Activated CD8-positive, alpha-beta memory T cell treated with anti-CD3 and anti-CD28 coated beads for 4 hours (primary cell): ENCODE measurements around the gene MEIS1.

Experiments
- DNase-seq, 2 donors: peaks; one replicate each; pipeline ENCODE4 v3.0.0-alpha.2; 2020; ENCODE audit warnings: low read depth in 2 of 2

MEIS1 gene

DNA sequence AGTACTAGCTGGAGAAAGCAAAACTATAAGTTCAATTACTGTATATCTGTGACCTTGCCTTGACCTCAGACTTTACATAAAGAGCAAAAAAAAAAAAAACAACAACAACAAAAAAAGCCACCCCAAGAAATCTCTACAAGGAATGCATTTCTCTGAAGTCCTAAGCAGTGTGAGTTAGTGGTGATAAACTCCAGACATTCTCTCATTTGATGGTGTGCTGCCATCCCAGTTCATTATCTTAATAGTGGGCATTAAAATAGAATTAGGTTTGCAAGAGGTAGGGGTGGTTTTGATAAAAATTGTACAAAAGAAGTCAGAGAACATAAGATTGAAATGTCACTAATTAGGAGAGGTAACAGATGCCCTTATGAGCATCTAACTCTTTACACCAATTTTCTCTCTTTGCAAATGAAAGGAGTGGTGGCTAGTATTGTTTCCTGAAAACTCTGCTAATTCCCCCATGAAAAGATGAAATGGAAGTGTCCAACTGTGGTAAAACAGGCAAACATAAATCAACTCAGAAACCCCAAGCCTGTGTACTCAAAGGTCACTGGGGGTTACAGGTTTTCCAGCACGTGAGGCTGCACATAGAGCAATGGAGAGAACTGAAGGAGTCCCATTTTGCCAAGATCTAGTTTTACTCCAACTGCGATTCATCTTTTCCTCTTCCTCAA, 131.9 kb downstream of the MEIS1 start:
- DNase-seq, result no peak

GRCh38 chr2:66567729-66568128, 132.8 kb downstream of the MEIS1 start:
- DNase-seq, result no peak

DNA sequence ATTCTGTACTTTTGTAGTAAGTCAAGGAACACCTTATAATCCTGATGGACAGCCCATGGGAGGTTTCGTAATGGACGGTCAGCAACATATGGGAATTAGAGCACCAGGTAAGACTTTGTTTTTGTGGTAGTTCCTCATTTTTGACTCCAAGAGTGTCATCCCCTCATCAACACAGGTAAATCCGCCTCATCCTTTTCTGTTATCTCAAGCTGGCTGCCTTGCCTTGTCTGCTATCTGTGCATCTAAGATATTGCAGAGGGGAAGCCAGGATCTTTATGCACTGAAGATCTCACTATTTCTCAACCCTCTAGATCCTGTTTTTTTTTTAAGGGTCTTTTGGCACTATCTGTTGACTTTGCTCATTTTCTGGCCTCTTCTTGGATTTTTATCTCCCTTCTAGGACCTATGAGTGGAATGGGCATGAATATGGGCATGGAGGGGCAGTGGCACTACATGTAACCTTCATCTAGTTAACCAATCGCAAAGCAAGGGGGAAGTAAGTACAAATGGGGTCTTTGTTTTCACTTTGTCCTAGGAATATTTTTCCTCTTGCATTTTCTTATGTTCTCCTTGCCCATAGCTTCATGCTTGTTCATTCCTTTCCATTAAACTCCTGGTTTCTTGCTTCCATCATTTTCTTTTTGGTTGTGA, 133.8 kb downstream of the MEIS1 start:
- DNase-seq, result no peak

GRCh38 chr2:66569321-66569851, 134.5 kb downstream of the MEIS1 start:
- no peak for DNase-seq

GRCh38 chr2:66569974-66570373, 135.0 kb downstream of the MEIS1 start:
- no peak for DNase-seq

- no peak for DNase-seq
Measured at GRCh38 chr2:66570471-66570870, 135.5 kb downstream of the MEIS1 start.

DNA sequence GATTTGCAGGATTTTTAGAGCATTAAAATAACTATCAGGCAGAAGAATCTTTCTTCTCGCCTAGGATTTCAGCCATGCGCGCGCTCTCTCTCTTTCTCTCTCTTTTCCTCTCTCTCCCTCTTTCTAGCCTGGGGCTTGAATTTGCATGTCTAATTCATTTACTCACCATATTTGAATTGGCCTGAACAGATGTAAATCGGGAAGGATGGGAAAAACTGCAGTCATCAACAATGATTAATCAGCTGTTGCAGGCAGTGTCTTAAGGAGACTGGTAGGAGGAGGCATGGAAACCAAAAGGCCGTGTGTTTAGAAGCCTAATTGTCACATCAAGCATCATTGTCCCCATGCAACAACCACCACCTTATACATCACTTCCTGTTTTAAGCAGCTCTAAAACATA, 137.0 kb downstream of the MEIS1 start:
- DNase-seq, result no peak

- no peak for DNase-seq
Measured at GRCh38 chr2:66572391-66572790, 137.5 kb downstream of the MEIS1 start.

DNA sequence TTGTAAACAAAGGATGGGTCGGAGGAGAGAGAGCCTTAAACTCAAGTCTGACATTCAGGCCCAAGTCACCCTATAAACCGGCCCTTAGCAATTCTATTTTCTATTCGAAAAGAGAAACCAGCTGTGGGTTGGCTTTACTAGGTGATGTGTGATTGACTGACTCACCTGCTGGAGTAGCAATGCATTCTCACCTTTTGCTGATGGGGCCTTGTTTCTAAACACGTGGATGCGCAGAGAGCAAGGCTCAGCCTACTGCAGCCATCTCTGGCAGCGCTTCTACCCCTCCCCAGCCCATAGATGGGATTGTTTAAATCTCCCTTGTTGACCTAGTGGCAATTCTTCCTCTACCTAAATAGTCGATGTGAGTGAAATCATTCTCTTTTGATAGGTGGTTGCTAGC, 138.5 kb downstream of the MEIS1 start:
- no peak for DNase-seq

DNA sequence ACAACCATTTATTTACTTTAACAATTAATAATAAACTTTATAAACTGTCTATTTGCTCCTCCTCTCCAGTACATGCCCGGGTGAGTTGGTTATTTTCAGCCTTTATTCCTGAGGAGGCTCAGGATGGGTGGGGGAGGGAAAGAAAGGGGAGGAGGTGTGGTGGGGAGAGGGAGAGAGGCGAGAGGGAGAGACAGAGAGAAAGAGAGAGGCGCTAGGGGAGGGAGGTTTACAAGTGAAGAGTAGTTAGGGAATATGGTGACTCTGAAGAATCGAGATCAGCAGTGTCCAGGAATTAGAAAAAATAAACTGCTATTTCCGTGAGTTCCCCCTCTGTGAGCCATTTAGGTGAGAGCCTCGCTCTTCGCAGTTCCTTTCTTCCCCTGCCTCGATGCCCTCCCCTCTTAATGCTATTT, 138.9 kb downstream of the MEIS1 start:
- DNase-seq, result no peak

DNA sequence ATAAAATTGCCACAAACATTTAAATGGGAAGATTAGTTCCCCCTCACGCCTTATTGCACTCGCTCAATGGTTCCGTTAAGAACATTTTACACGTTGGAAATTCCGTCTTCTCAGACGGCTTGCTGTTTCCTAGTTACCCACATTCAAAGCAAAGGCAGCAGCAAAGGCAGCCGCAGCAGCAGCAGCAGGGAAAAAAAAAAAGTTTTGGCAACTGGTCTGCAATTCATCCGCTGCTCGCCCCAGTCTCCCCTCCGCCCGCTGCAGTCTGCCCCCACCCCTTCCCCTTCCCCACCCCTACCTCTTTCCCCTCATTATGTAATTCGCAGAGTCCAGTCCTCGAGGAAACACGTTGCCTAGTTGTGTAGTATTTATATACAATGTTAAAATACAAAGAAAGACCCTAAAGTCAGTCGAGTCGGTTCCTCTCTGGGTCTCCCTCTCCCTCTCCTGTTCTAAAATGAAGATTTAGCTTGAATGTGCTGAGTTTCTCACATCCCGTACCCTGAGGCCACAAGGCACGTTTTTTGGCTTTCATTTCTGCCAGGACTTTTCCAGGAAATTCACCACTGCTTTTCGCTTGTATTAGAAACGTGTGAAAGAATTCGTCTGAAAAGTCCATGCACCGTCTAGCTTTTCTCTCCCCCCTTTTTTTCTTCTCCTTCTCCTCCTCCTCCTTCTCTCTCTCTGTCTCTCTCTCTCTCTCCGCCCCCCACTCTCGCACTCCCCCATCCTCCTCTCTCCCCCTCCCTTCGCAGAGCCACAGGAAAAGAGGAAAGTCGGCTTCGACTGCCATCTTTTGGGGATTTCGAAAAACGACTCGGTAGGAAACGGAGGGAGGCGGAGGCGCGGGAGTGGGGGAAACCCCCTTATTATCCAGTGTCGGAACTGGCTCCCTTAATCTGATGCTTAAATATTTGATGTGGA, 140.0 kb downstream of the MEIS1 start:
- DNase-seq, result no peak

GRCh38 chr2:66575625-66576310, 140.8 kb downstream of the MEIS1 start:
- DNase-seq, result no peak

DNA sequence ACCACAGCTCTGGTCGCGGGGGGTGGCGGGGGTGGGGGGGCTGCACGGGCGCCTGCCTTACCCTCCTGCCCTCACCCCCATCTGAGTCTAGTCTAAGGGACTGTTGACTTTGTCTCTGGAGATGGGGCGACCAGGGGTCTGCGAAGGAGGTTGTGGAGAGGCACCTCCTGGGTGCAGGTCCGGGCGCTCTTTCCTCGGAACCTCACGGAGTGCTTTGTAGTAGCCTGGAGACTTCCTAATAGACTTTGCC, 141.3 kb downstream of the MEIS1 start:
- DNase-seq, result no peak

DNA sequence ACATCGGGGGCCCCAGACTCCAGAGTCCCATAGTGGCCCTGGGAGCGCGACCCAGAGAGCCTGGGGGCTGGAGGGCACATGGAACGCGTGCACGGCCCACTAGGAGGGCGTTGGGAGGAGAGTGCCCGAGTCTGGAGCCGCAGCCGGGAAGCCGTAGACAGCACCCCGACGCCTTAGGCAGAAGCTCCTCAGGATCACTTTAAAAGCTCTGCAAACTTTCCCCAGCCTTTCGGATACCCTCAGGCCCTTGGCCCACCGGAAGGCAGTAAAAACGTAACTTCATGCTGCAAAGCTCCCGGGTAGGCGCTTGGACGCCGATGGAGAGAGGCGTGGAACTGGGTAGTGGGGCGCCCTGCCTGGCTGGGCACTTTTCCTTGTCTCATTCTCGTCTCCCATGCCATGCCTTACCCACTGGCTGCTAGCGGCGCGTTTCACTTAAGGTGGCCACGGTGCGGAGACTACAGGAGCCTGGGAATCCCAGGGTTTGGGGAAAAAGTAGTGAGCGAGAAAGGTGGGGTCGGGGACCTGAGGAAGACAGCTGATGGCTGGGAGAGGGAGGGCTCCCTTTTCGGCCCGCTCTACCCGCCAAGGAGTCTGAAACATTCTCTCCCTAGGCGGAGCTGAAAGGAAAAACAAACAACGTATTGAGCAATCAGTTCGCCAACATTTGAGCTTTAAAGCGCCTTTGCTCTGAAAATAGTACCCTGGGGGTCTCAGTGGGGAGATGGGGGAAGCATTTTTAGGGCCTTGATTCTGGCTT, 141.8 kb downstream of the MEIS1 start:
- DNase-seq, result no peak

DNA sequence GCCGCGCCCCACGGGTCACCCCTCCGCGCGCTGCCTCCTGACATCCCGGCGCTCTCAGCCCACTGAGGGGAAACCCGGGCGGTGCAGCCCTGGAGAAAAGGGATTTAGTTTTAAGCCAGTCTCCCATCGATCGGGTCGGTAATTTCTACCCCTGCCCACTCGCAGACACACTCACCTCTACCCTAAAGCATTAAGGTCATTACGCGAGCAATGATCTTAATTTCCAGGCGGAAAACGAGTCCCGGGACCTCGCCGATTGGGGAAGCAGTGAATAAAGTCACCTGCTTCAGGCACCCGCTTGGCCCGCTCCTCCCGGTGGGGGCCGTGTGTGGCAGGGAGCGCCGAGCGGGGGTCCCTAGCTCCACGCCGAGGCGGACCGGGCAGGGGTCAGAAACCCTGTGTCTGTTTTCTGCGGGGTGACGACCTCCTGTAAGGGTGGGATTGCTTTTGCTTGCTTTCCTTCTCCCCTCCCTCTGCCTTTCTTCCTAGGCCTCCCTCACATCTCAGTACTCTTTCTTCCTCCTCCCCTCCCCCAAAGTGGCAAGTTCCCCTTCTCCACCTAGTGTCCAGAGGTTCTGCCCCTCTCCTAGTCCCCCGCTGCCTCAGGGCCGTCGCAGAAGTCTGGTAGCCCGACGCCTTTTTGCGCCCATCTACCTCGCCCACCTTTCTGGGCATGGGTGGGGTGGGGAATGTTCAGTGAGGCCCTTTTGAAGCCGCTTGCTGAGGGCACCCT, 142.6 kb downstream of the MEIS1 start:
- DNase-seq, result no peak

GRCh38 chr2:66578054-66578686, 143.2 kb downstream of the MEIS1 start:
- DNase-seq, result no peak

GRCh38 chr2:66578687-66579106, 143.8 kb downstream of the MEIS1 start:
- DNase-seq, result no peak

GRCh38 chr2:66579186-66580126, 144.5 kb downstream of the MEIS1 start:
- no peak for DNase-seq
